GM12891 (cell line): Measurements from ENCODE around the gene ART4.

ENCODE experiments used
- POLR2A ChIP-seq: IDR thresholded peaks from 2 replicates; pipeline ENCODE4 v1.6.1; 2011; ENCODE audit warnings: low read depth, low read length, control low read depth
- POLR2AphosphoS5 ChIP-seq: IDR thresholded peaks from 2 replicates; pipeline ENCODE4 v1.6.1; 2011; ENCODE audit warnings: low read depth, low read length, control low read depth
- POU2F2 ChIP-seq: IDR thresholded peaks from 2 replicates; pipeline ENCODE4 v1.6.1; 2011; ENCODE audit warnings: low read depth, mild to moderate bottlenecking, control low read depth, low read length, moderate library complexity
- SPI1 ChIP-seq: IDR thresholded peaks from 2 replicates; pipeline ENCODE4 v1.6.1; 2011; ENCODE audit warnings: low read depth, low read length, control low read depth

GRCh38 chr12:14841761-14842160 is 1.6 kb downstream of the ART4 start:
- TF ChIP-seq POLR2AphosphoS5 (no peak), SPI1 (no peak), POLR2A (no peak), POU2F2 (no peak)
